Testis (tissue), 3 donors: ENCODE data around the gene SLC50A1. TPM values are rescaled to one million over a fixed set of nuclear protein-coding genes. Genes with fewer than 3 reads are reported as not detected.

Source experiments
- DNase-seq: peaks from one replicate; pipeline ENCODE4 v3.0.0-alpha.2; 2019
- H3K27ac ChIP-seq, 2 donors: fragments of 200-600 bp; sonication (generic); one replicate each; pipeline ENCODE4 v1.5.1; 2019
- H3K27me3 ChIP-seq: fragments of 200-600 bp; sonication (generic); one replicate; pipeline ENCODE4 v1.5.1; 2019
- H3K36me3 ChIP-seq: fragments of 200-600 bp; sonication (generic); one replicate; pipeline ENCODE4 v1.5.1; 2017; ENCODE audit warnings: low read depth; ENCODE audit errors: missing control alignments
- H3K4me1 ChIP-seq: fragments of 200-600 bp; sonication (generic); one replicate; pipeline ENCODE4 v1.5.1; 2019
- H3K4me3 ChIP-seq, 2 donors: fragments of 200-600 bp; sonication (generic); one replicate each; pipeline ENCODE4 v1.5.1; 2017 to 2019
- H3K9me3 ChIP-seq: fragments of 200-600 bp; sonication (generic); one replicate; pipeline ENCODE4 v1.5.1; 2017
- POLR2A ChIP-seq: fragments of 450-650 bp; IDR thresholded peaks from one replicate; pipeline ENCODE4 v1.6.1; 2017; ENCODE audit warnings: antibody characterized with exemption, mild to moderate bottlenecking, moderate library complexity
- WGBS, 2 donors: methylation state at CpG; one replicate each; pipeline ENCODE4 v1.1.5; 2018; 5-methylcytosine and 5-hydroxymethylcytosine counted together
- intact Hi-C: fragments of 100-400 bp; cut with DNase I; formaldehyde crosslinking; loops from one replicate; pipeline ENCODE4 v1.15.1; 2023; ENCODE audit warnings: low total_unique reads
- polyA plus RNA-seq: library from polyadenylated mRNA; stranded (reverse); fragments of 350-450 nt; fragmentation: Illumina TruSeq; extraction: RNeasy Lipid Tissue Mini Kit (QIAGEN cat#74804); gene quantifications from one replicate; pipeline ENCODE4 v1.2.3, GENCODE V29; 2014; ENCODE audit warnings: low read depth, low replicate concordance; ENCODE audit not compliant: insufficient read depth
- total RNA-seq, 2 donors: library from RNA; depleted of rRNA; stranded (reverse); fragments of >200 nt; gene quantifications; one replicate each; pipeline ENCODE4 v1.2.3, GENCODE V29; 2016
- TF ChIP-seq, protein P1 (sequence below), 3 experiments: fragments of 450-650 bp in 2 of 3; fragments of 200-600 bp in 1 of 3; sonication (generic) in 1 of 3; IDR thresholded peaks; one replicate each; pipeline ENCODE4 v1.5.1; 2016 to 2019; ENCODE audit warnings: antibody characterized with exemption in 3 of 3, mild to moderate bottlenecking in 2 of 3, moderate library complexity in 1 of 3

SLC50A1 gene
- total and polyA plus RNA-seq, 3 donors from 2014 or later: 25.2 to 33.7 (median 30.0) TPM

DNA sequence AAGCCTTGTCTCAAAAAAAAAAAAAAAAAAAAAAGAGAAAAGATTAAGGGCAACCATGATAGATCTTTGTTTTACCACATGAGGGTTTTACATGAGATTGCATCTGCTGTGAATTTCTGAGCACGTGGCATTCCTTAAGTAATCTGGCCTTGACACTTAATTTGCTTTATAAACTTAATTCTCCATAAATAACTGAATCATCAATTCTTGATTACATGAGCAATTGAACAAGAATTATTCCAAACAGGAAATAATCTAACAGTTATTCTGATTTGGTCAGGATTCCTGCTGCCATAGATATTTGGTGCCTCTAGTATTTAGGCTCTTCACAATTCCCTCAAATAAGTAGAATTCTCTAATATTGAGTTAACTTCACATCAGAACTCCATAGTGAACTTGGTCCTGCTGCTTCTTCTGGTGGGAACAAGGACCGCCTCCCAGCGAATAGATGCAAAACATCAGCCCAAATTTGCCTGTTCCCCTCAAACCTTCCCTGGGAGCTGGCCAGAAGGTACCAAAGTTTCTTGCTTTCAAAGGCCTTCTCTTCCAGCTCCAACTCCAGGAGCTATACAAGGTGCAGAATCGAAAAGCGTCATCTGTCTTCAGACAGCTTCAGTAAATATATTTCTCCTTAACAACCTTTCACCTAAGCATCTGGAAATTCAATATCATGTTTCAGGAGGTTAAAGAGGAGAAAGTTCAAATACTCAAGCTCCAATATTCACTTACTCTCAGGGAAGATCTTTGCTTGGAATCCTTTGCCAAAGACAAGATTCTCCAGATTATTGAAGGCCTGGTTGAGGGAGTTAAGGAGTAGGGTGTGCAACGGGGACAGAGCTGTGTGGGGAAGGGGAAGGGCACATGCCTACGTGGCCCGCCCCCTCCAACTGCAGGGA lies 36.4 kb downstream of the SLC50A1 start:
- DNase-seq: no peak
- intact Hi-C loops: no loop called here
- 30 to 33% methylated on average over 8 of the region's 8 CpGs for WGBS, 2 donors

DNA sequence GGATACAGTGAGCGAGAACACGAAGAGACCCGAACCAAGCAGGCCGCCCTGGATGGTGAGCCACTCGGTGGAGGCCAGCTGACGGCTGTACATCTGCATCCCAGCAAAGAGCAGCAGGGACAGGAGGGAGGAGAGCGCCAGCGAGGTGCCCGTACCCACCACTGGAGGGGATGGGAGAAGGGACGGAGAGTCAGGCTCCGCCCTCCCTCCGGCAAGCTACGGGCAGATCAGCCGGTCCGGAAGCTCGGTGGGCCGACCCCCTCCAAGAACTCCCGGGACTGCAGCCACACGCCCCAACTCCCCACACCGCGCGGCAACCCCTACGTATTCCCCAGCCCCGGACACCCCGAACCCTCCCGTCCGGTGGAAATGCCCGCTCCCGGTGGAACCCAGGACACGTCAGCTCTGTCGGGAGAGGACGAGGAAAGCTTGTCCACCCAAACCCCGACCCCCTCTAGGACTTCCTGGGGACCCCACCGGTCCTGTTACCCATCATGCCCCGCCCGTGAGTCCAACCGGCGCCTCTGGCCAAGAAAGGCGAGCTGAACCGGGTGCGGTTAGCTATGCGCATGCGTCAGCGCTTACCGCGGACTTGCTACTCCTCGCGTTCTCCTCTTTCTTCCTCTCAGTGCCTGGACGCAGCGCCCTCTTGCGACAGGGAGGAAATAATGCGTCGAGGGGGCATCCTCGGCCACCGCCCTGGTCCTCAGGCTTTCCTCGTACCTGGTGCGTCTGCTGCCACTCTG lies 37.3 kb downstream of the SLC50A1 start, which contains the start of gene KRTCAP2:
Gene KRTCAP2 (minus strand): TSS at position 573 of the 746 bp plus-strand sequence. CDS start 80 bp downstream, at position 493.
- 0% methylated on average over 40 to 52 of the region's 57 CpGs for WGBS, 2 donors
- Histone ChIP-seq H3K4me3 (peak within 1 kb of the TSS; percentile 92 to 98), H3K4me1 (peaks cover 18% of the 10 kb centered on the region), H3K27ac (peak within 1 kb of the TSS; percentile 94 to 97), H3K9me3 (no peaks in the 10 kb centered on the region), H3K36me3 (no peaks in the 10 kb centered on the region), H3K27me3 (no peaks in the 10 kb centered on the region)
- no peak for TF ChIP-seq POLR2A
- TF ChIP-seq, protein P1, sequence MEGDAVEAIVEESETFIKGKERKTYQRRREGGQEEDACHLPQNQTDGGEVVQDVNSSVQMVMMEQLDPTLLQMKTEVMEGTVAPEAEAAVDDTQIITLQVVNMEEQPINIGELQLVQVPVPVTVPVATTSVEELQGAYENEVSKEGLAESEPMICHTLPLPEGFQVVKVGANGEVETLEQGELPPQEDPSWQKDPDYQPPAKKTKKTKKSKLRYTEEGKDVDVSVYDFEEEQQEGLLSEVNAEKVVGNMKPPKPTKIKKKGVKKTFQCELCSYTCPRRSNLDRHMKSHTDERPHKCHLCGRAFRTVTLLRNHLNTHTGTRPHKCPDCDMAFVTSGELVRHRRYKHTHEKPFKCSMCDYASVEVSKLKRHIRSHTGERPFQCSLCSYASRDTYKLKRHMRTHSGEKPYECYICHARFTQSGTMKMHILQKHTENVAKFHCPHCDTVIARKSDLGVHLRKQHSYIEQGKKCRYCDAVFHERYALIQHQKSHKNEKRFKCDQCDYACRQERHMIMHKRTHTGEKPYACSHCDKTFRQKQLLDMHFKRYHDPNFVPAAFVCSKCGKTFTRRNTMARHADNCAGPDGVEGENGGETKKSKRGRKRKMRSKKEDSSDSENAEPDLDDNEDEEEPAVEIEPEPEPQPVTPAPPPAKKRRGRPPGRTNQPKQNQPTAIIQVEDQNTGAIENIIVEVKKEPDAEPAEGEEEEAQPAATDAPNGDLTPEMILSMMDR (IDR thresholded peaks at IDR 0.05): peak; percentile 93 to 100 (median 99)
- DNase-seq: peak; percentile 95
- intact Hi-C loops: no loop called here

More for the DNA sequence above, 36.4 kb downstream of the SLC50A1 start:
- no peaks in the 10 kb centered on the region for H3K27me3 ChIP-seq
- TF ChIP-seq, protein P1 (IDR thresholded peaks at IDR 0.05): no peak
- no peak for TF ChIP-seq POLR2A
- H3K36me3 ChIP-seq: no peaks in the 10 kb centered on the region
- H3K4me1 ChIP-seq: peaks cover 26% of the 10 kb centered on the region
- peak overlapping the region; percentile 94 to 97 for H3K27ac ChIP-seq
- peak overlapping the region; percentile 92 to 98 for H3K4me3 ChIP-seq
- no peaks in the 10 kb centered on the region for H3K9me3 ChIP-seq

DNA sequence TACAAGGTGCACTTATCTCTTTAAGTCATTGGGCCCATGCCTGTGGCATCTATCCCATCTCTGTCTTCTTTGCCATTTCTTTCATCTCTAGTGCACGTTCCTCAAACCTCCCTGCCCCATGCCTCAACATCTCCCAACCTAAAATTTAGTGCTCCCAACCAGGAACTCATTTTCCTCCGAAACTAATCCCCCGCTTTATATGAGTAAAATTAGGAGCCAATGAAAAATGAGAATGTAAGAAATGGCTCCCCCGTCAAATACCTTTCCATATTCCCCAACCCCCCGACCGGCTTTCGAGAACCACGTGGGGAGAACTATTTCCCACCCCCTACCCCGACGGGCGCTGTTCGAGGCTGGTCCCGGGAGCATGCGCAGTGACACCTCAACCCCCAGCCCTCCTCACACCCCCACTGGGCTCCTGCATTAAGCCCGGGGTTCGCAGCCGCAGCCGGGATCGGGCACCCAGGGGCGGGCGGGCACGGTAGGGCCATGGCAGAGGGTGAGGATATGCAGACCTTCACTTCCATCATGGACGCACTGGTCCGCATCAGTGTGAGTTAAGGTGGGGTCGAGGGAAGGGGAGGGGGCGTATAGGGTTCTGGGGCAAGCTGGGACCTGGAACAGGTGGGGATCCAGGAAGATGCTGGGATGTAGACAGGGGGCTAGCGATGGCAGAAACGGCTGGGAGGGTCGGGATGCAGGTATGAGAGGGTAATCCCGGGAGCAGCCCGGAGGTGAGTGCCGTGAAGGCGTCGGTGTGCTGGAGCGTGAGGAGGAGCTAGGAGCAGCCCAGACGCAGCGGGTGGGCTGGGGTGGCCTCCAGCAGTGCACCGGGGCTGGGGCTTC lies 38.0 kb downstream of the SLC50A1 start, which contains the start of gene TRIM46:
Gene TRIM46 (plus strand): TSS at position 372 of the 846 bp plus-strand sequence. CDS start 118 bp downstream, at position 490.
- WGBS, 2 donors: 1 to 2% methylated on average over 33 to 38 of the region's 38 CpGs
- Histone ChIP-seq H3K36me3 (no peaks in the 10 kb centered on the region), H3K4me1 (peaks cover 17% of the 10 kb centered on the region), H3K4me3 (peak within 1 kb of the TSS; percentile 92 to 98), H3K27ac (peak within 1 kb of the TSS; percentile 94 to 97), H3K27me3 (no peaks in the 10 kb centered on the region), H3K9me3 (no peaks in the 10 kb centered on the region)
- TF ChIP-seq, protein P1 (IDR thresholded peaks at IDR 0.05): no peak
- TF ChIP-seq POLR2A: no peak
- DNase-seq: no peak
- intact Hi-C loops: no loop called here
